Upper lobe of right lung (tissue), 1 donor: ENCODE measurements around the gene CTR9. TPM values are rescaled to one million over a fixed set of nuclear protein-coding genes. Genes with fewer than 3 reads are reported as not detected.

Experiments used
- ATAC-seq: fragments of 200-7000 bp; cut with Tn5 transposase; one replicate; pipeline ENCODE4 v1.9.1; 2020; ENCODE audit warnings: mild to moderate bottlenecking, moderate library complexity
- DNase-seq: peaks from one replicate; pipeline ENCODE4 v3.0.0-alpha.2; 2020
- H3K27ac ChIP-seq: fragments of 200-600 bp; one replicate; pipeline ENCODE4 v1.8.0; 2022
- H3K27me3 ChIP-seq: fragments of 200-600 bp; one replicate; pipeline ENCODE4 v1.8.0; 2022; ENCODE audit warnings: mild to moderate bottlenecking
- H3K36me3 ChIP-seq: fragments of 200-600 bp; one replicate; pipeline ENCODE4 v1.8.0; 2022
- H3K4me1 ChIP-seq: fragments of 200-600 bp; one replicate; pipeline ENCODE4 v1.8.0; 2022
- H3K4me3 ChIP-seq: fragments of 200-600 bp; one replicate; pipeline ENCODE4 v1.8.0; 2022; ENCODE audit warnings: mild to moderate bottlenecking
- H3K9me3 ChIP-seq: fragments of 200-600 bp; one replicate; pipeline ENCODE4 v1.8.0; 2022
- intact Hi-C: fragments of 100-400 bp; cut with DNase I; formaldehyde crosslinking; loops from one replicate; pipeline ENCODE4 v1.11.0; 2022
- total RNA-seq: library from RNA; stranded (reverse); fragmentation: NEBNext Ultra II Directional; extraction: Animal tissue kit (Norgen Biotek cat#: 25700); gene quantifications from one replicate; pipeline ENCODE4 v1.2.1, GENCODE V29; 2021
- TF ChIP-seq, protein P1 (sequence below): fragments of 200-600 bp; IDR thresholded peaks from one replicate; pipeline ENCODE4 v1.8.0; 2022; ENCODE audit warnings: antibody characterized with exemption
- donor health status: DM: no; HTN: yes; CAD: no; lungs with severe emphysema.

The CTR9 gene
- total RNA-seq, 1 donor from 2014 or later, result 31.3 TPM

GRCh38 chr11:10730151-10730550 is 20.9 kb upstream of the CTR9 start:
- intact Hi-C loops, result no loop called here
- Histone ChIP-seq H3K4me1 (peaks cover 7% of the 10 kb centered on the region), H3K4me3 (no peak overlapping the region), H3K27ac (no peak overlapping the region), H3K27me3 (no peaks in the 10 kb centered on the region), H3K36me3 (no peaks in the 10 kb centered on the region), H3K9me3 (no peaks in the 10 kb centered on the region)
- DNase-seq (no peak), ATAC-seq (peak; percentile 18)
- TF ChIP-seq, protein P1, sequence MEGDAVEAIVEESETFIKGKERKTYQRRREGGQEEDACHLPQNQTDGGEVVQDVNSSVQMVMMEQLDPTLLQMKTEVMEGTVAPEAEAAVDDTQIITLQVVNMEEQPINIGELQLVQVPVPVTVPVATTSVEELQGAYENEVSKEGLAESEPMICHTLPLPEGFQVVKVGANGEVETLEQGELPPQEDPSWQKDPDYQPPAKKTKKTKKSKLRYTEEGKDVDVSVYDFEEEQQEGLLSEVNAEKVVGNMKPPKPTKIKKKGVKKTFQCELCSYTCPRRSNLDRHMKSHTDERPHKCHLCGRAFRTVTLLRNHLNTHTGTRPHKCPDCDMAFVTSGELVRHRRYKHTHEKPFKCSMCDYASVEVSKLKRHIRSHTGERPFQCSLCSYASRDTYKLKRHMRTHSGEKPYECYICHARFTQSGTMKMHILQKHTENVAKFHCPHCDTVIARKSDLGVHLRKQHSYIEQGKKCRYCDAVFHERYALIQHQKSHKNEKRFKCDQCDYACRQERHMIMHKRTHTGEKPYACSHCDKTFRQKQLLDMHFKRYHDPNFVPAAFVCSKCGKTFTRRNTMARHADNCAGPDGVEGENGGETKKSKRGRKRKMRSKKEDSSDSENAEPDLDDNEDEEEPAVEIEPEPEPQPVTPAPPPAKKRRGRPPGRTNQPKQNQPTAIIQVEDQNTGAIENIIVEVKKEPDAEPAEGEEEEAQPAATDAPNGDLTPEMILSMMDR, result no peak

- Histone ChIP-seq H3K36me3 (no peaks in the 10 kb centered on the region), H3K27ac (no peak overlapping the region), H3K9me3 (no peaks in the 10 kb centered on the region), H3K4me3 (no peak overlapping the region), H3K27me3 (no peaks in the 10 kb centered on the region), H3K4me1 (peaks cover 17% of the 10 kb centered on the region)
- no peak for DNase-seq
- no peak for ATAC-seq
- TF ChIP-seq, protein P1, result no peak
- intact Hi-C loops, result no loop called here
These were observed 19.9 kb upstream of the CTR9 start for GRCh38 chr11:10731064-10731680.

GRCh38 chr11:10735481-10736475 is 15.3 kb upstream of the CTR9 start:
- Histone ChIP-seq H3K4me3 (peak overlapping the region; percentile 8), H3K36me3 (no peaks in the 10 kb centered on the region), H3K27ac (peak overlapping the region; percentile 58), H3K27me3 (no peaks in the 10 kb centered on the region), H3K9me3 (no peaks in the 10 kb centered on the region), H3K4me1 (peaks cover 20% of the 10 kb centered on the region)
- DNase-seq (peak; percentile 97), ATAC-seq (peak; percentile 100)
- intact Hi-C loops, result loop anchor here (5.0 kb wide), 1 partner anchor 323 kb away; no protein-coding TSS in a partner anchor
- TF ChIP-seq, protein P1, result peak; percentile 99

DNA sequence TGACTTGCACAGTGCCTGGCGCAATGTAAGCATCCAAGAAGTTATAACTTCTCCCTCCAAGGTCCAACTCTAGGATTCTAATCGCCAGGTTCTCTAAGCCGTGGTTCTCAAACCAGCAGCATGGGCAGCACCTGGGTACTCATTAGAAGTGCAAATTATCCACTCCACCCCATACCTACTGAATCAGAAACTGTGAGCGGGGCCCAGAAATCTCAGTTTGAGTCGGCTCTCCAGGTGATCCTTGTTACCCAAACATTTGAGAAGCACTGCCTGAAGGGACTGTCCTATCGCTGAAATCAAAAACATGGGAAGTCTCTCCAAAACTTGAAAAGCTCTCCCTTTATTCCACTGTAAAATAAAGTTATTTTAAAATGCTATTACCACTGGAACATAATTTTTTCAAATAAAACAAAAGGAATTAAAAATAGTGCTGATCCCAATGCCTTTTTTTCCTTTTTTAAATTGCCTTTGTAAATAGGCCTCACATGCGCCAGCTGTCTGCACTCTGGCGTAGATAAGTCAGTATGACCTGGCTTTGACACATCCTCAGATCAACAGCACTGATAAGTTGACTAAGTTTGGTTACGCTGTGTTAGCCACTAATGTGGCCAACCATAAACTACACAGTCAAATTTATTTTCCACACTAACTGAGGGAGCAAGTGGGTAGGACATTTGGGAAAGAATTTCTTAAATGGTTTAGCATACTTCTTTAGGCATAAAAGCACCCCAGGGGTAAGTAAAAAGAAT is 8.4 kb upstream of the CTR9 start:
- DNase-seq (no peak), ATAC-seq (no peak)
- no peak overlapping the region for H3K4me3 ChIP-seq
- intact Hi-C loops, result no loop called here
- H3K27me3 ChIP-seq, result no peaks in the 10 kb centered on the region
- H3K36me3 ChIP-seq, result no peaks in the 10 kb centered on the region
- TF ChIP-seq, protein P1, result no peak
- no peak overlapping the region for H3K27ac ChIP-seq
- no peaks in the 10 kb centered on the region for H3K4me1 ChIP-seq
- no peaks in the 10 kb centered on the region for H3K9me3 ChIP-seq

DNA sequence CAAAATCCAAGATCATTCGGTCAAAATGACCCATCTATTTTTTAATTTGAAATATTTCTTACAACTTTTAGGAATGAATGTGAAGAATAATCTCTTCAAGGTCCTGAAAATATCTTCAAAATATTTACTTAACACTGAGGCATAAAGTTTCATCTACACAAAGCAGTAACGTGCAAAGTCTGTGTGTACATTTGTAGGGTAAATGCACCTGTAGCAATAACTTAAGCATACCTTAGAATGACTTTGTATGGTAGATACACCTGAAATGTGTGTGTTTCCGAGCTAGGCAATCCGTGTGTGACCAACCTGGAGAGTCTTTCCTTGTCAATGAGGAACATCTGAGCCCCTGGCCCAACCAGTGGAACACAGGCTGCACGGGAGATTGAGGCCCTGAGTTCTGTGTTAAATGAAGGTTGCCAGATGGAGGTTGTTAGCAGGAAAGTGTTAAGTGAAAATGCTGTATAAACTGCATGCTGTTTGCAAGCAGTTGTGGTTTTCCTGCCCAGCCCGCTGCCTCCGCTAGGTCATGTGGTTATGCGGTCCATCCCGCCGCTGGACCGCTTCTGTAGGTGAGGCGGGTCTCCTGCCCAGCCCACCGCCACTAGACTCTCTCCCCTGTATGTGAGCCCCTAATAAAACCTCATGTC is 7.6 kb upstream of the CTR9 start:
- no peaks in the 10 kb centered on the region for H3K4me1 ChIP-seq
- TF ChIP-seq, protein P1, result no peak
- H3K36me3 ChIP-seq, result no peaks in the 10 kb centered on the region
- H3K27ac ChIP-seq, result no peak overlapping the region
- no peak overlapping the region for H3K4me3 ChIP-seq
- no peaks in the 10 kb centered on the region for H3K27me3 ChIP-seq
- intact Hi-C loops, result no loop called here
- DNase-seq (no peak), ATAC-seq (peak; percentile 15)
- no peaks in the 10 kb centered on the region for H3K9me3 ChIP-seq
